ENCODE measurements around the gene PRR19.
"Not testable (repeated sequence)": the region's sequence is repeated elsewhere in the genome, so short reads cannot be mapped to it uniquely, and the experiment has no call there.

The PRR19 gene

GRCh38 chr19:42328854-42329253 is 26.9 kb downstream of the PRR19 start:
- Histone ChIP-seq H3K4me2 (ENCODE audit: low read length) (no peak overlapping the region), H3K79me2 (ENCODE audit: low read length) (peaks cover 24% of the 10 kb centered on the region), H3K4me1 (ENCODE audit: low read length) (peaks cover 11% of the 10 kb centered on the region), H3K9me3 (ENCODE audit: insufficient read depth, low read length) (no peaks in the 10 kb centered on the region), H3K9ac (ENCODE audit: low read length) (no peak overlapping the region), H3K4me3 (ENCODE audit: low read length) (no peak overlapping the region), H3K27ac (ENCODE audit: low read length) (no peak overlapping the region), H3K36me3 (replicated peaks; ENCODE audit: low read depth, low read length) (no peaks in the 10 kb centered on the region), H2AFZ (ENCODE audit: low read depth, low read length) (no peak overlapping the region), H3K27me3 (ENCODE audit: low read depth, low read length) (no peaks in the 10 kb centered on the region), H4K20me1 (ENCODE audit: insufficient read depth, low read length) (0 out of 2 replicates have a peak, but pooled peaks cover 2% of the 10 kb centered on the region)
- no peak for TF ChIP-seq EZH2phosphoT487 (IDR thresholded peaks at IDR 0.05; ENCODE audit: low read depth)
- no peak for TF ChIP-seq CTCF (IDR thresholded peaks at IDR 0.05; ENCODE audit: low read depth, low read length)

- Histone ChIP-seq H3K36me3 (replicated peaks; ENCODE audit: low read depth, low read length) (no peaks in the 10 kb centered on the region), H3K4me3 (ENCODE audit: low read length) (no peak overlapping the region), H4K20me1 (ENCODE audit: insufficient read depth, low read length) (0 out of 2 replicates have a peak, but pooled peaks cover 2% of the 10 kb centered on the region), H3K79me2 (ENCODE audit: low read length) (peaks cover 24% of the 10 kb centered on the region), H2AFZ (ENCODE audit: low read depth, low read length) (no peak overlapping the region), H3K4me2 (ENCODE audit: low read length) (no peak overlapping the region), H3K9ac (ENCODE audit: low read length) (no peak overlapping the region), H3K27me3 (ENCODE audit: low read depth, low read length) (no peaks in the 10 kb centered on the region), H3K9me3 (ENCODE audit: insufficient read depth, low read length) (no peaks in the 10 kb centered on the region), H3K4me1 (ENCODE audit: low read length) (peaks cover 11% of the 10 kb centered on the region), H3K27ac (ENCODE audit: low read length) (no peak overlapping the region)
- TF ChIP-seq CTCF (IDR thresholded peaks at IDR 0.05; ENCODE audit: low read depth, low read length), result no peak
- no peak for TF ChIP-seq EZH2phosphoT487 (IDR thresholded peaks at IDR 0.05; ENCODE audit: low read depth)
Observed at GRCh38 chr19:42330241-42330711, 28.3 kb downstream of the PRR19 start.

- not testable (repeated sequence) for H3K9me3 ChIP-seq (ENCODE audit: insufficient read depth, low read length); H4K20me1 ChIP-seq (ENCODE audit: insufficient read depth, low read length); H3K36me3 ChIP-seq (replicated peaks; ENCODE audit: low read depth, low read length); H3K27me3 ChIP-seq (ENCODE audit: low read depth, low read length); H3K9ac ChIP-seq (ENCODE audit: low read length); H2AFZ ChIP-seq (ENCODE audit: low read depth, low read length); H3K4me2 ChIP-seq (ENCODE audit: low read length); H3K4me3 ChIP-seq (ENCODE audit: low read length); H3K4me1 ChIP-seq (ENCODE audit: low read length); H3K27ac ChIP-seq (ENCODE audit: low read length)
- peaks cover 16% of the 10 kb centered on the region for H3K79me2 ChIP-seq (ENCODE audit: low read length)
Observed at GRCh38 chr19:42331333-42331732, 29.4 kb downstream of the PRR19 start.

- Histone ChIP-seq H4K20me1 (ENCODE audit: insufficient read depth, low read length) (peaks cover 6% of the 10 kb centered on the region), H2AFZ (ENCODE audit: low read depth, low read length) (no peak overlapping the region), H3K36me3 (replicated peaks; ENCODE audit: low read depth, low read length) (peaks cover 5% of the 10 kb centered on the region), H3K4me3 (ENCODE audit: low read length) (no peak overlapping the region), H3K4me1 (ENCODE audit: low read length) (peaks cover 2% of the 10 kb centered on the region), H3K9ac (ENCODE audit: low read length) (no peak overlapping the region), H3K27me3 (ENCODE audit: low read depth, low read length) (no peaks in the 10 kb centered on the region), H3K27ac (ENCODE audit: low read length) (no peak overlapping the region), H3K79me2 (ENCODE audit: low read length) (peaks cover 8% of the 10 kb centered on the region), H3K4me2 (ENCODE audit: low read length) (no peak overlapping the region), H3K9me3 (ENCODE audit: insufficient read depth, low read length) (no peaks in the 10 kb centered on the region)
- no peak for TF ChIP-seq CTCF (IDR thresholded peaks at IDR 0.05; ENCODE audit: low read depth, low read length)
- no peak for TF ChIP-seq EZH2phosphoT487 (IDR thresholded peaks at IDR 0.05; ENCODE audit: low read depth)
Observed at GRCh38 chr19:42332059-42332458, 30.1 kb downstream of the PRR19 start.

GRCh38 chr19:42333018-42333417 is 31.1 kb downstream of the PRR19 start:
- H3K4me2 ChIP-seq (ENCODE audit: low read length), result no peak overlapping the region

More at GRCh38 chr19:42333018-42333417, 31.1 kb downstream of the PRR19 start:
- Histone ChIP-seq H4K20me1 (ENCODE audit: insufficient read depth, low read length) (peaks cover 3% of the 10 kb centered on the region), H3K27ac (ENCODE audit: low read length) (no peak overlapping the region), H3K9me3 (ENCODE audit: insufficient read depth, low read length) (no peaks in the 10 kb centered on the region), H3K27me3 (ENCODE audit: low read depth, low read length) (no peaks in the 10 kb centered on the region), H3K36me3 (replicated peaks; ENCODE audit: low read depth, low read length) (peaks cover 5% of the 10 kb centered on the region), H3K9ac (ENCODE audit: low read length) (no peak overlapping the region), H2AFZ (ENCODE audit: low read depth, low read length) (no peak overlapping the region), H3K79me2 (ENCODE audit: low read length) (peaks cover 3% of the 10 kb centered on the region; the same call in 1 of the 2 replicates), H3K4me3 (ENCODE audit: low read length) (no peak overlapping the region), H3K4me1 (ENCODE audit: low read length) (no peaks in the 10 kb centered on the region)
- no peak for TF ChIP-seq EZH2phosphoT487 (IDR thresholded peaks at IDR 0.05; ENCODE audit: low read depth)
- no peak for TF ChIP-seq CTCF (IDR thresholded peaks at IDR 0.05; ENCODE audit: low read depth, low read length)
